B cell (primary cell): ENCODE results near the gene CDC42BPB. TPM values are rescaled to one million over a fixed set of nuclear protein-coding genes. Genes with fewer than 3 reads are reported as not detected.

Experiments
- ATAC-seq: fragments of 200-7000 bp; cut with Tn5 transposase; one replicate; pipeline ENCODE4 v1.10.0; 2021; ENCODE audit warnings: low read depth, mild to moderate bottlenecking, moderate number of reproducible peaks, moderate library complexity
- CTCF ChIA-PET: fragments of 350-600 bp; sonication (Branson Sonifier 250); formaldehyde crosslinking; loops from one replicate; lab custom pipeline; 2021; ENCODE audit warnings: antibody characterized with exemption, inconsistent platforms; lab: Charles Lee
- POLR2A ChIA-PET: fragments of 350-600 bp; sonication (Branson Sonifier 250); formaldehyde crosslinking; loops from one replicate; lab custom pipeline; 2021; ENCODE audit warnings: antibody characterized with exemption; lab: Charles Lee
- DNase-seq: peaks from one replicate; pipeline ENCODE4 v3.0.0; 2013
- H2AFZ ChIP-seq: 2 replicates; pipeline ENCODE4 v1.6.1; 2012; ENCODE audit warnings: mild to moderate bottlenecking, low read depth, low read length; ENCODE audit not compliant: insufficient read depth, poor library complexity, severe bottlenecking
- H3K27ac ChIP-seq, 2 donors: 1 replicate in 1 of 2; 2 replicates in 1 of 2; pipeline ENCODE4 v1.5.1; 2012 to 2013; ENCODE audit warnings: low read length in 2 of 2, mild to moderate bottlenecking in 2 of 2, moderate library complexity in 1 of 2
- H3K27me3 ChIP-seq, 4 experiments: fragments of 200-600 bp in 1 of 4; sonication (generic) in 1 of 4; replicated peaks in 1 of 4; 1 replicate in 2 of 4; 2 replicates in 2 of 4; pipeline versions ENCODE4 v1.6.1 to v1.7.0; 2013 to 2016; ENCODE audit warnings: low read length in 3 of 4, mild to moderate bottlenecking in 2 of 4, mixed read lengths in 1 of 4, moderate library complexity in 1 of 4; ENCODE audit not compliant: insufficient read depth in 4 of 4, control insufficient read depth in 3 of 4; ENCODE audit errors: control extremely low read depth in 1 of 4
- H3K36me3 ChIP-seq, 2 experiments: replicated peaks in 1 of 2; 1 replicate in 1 of 2; 2 replicates in 1 of 2; pipeline versions ENCODE4 v1.6.1 to v1.7.1; 2013; ENCODE audit warnings: low read length in 1 of 2; ENCODE audit not compliant: insufficient read depth in 2 of 2, control insufficient read depth in 1 of 2; ENCODE audit errors: control extremely low read depth in 1 of 2, extremely low read depth in 1 of 2
- H3K4me1 ChIP-seq, 2 donors: fragments of 200-600 bp in 1 of 2; sonication (generic) in 1 of 2; 1 replicate in 1 of 2; 2 replicates in 1 of 2; pipeline versions ENCODE4 v1.5.1 to v1.6.1; 2013 to 2017; ENCODE audit warnings: low read length in 2 of 2; ENCODE audit not compliant: control insufficient read depth in 2 of 2, insufficient read depth in 2 of 2
- H3K4me2 ChIP-seq: replicated peaks from 2 replicates; pipeline ENCODE3; 2012; ENCODE audit warnings: mild to moderate bottlenecking, low read depth, low read length; ENCODE audit not compliant: poor library complexity, severe bottlenecking
- H3K4me3 ChIP-seq, 5 experiments: fragments of 200-600 bp in 1 of 5; sonication (generic) in 1 of 5; 1 replicate in 3 of 5; 2 replicates in 2 of 5; pipeline versions ENCODE4 v1.5.1 to v1.7.0; 2011 to 2016; ENCODE audit warnings: low read length in 4 of 5, mild to moderate bottlenecking in 4 of 5, low read depth in 2 of 5, control low read depth in 1 of 5, moderate library complexity in 1 of 5; ENCODE audit not compliant: insufficient read depth in 1 of 5; ENCODE audit errors: control extremely low read depth in 1 of 5, extremely low read depth in 1 of 5
- H3K79me2 ChIP-seq: fragments of 200-600 bp; sonication (generic); one replicate; pipeline ENCODE4 v1.6.0; 2016; ENCODE audit warnings: low read length; ENCODE audit not compliant: control insufficient read depth, insufficient read depth
- H3K9ac ChIP-seq: fragments of 200-600 bp; sonication (generic); 2 replicates; pipeline ENCODE4 v1.6.1; 2017; ENCODE audit warnings: mild to moderate bottlenecking, low read length, moderate library complexity
- H3K9me3 ChIP-seq, 3 donors: one replicate each; pipeline versions ENCODE4 v1.6.1 to v1.7.1; 2013; ENCODE audit warnings: low read length in 2 of 3; ENCODE audit not compliant: control insufficient read depth in 2 of 3, insufficient read depth in 1 of 3; ENCODE audit errors: control extremely low read depth in 1 of 3
- H4K20me1 ChIP-seq: 2 replicates; pipeline ENCODE4 v1.6.0; 2012; ENCODE audit warnings: mild to moderate bottlenecking, low read length; ENCODE audit not compliant: insufficient read depth, control insufficient read depth, poor library complexity, severe bottlenecking
- H3K27ac Mint-ChIP-seq: one replicate; pipeline ENCODE4 v1.8.0; 2021; ENCODE audit warnings: mixed read lengths
- H3K27me3 Mint-ChIP-seq: one replicate; pipeline ENCODE4 v1.8.0; 2021; ENCODE audit warnings: mixed read lengths
- H3K4me1 Mint-ChIP-seq: one replicate; pipeline ENCODE4 v1.8.0; 2021; ENCODE audit warnings: mixed read lengths
- H3K4me3 Mint-ChIP-seq: one replicate; pipeline ENCODE4 v1.8.0; 2021; ENCODE audit warnings: mixed read lengths
- H3K9me3 Mint-ChIP-seq: one replicate; pipeline ENCODE4 v1.8.0; 2022; ENCODE audit warnings: mixed read lengths; ENCODE audit not compliant: insufficient read depth
- CTCF ChIP-seq: fragments of 200-600 bp; IDR thresholded peaks from one replicate; pipeline ENCODE4 v1.8.0; 2022; ENCODE audit warnings: antibody characterized with exemption, mild to moderate bottlenecking
- EZH2 ChIP-seq: IDR thresholded peaks from 2 replicates; pipeline ENCODE4 v1.6.1; 2012; ENCODE audit warnings: borderline replicate concordance, low read depth, mild to moderate bottlenecking, moderate library complexity, low read length; ENCODE audit not compliant: insufficient read depth, poor library complexity, severe bottlenecking
- WGBS: methylation state at CpG from one replicate; pipeline ENCODE4 v1.1.5; 2013; ENCODE audit warnings: missing lambda C conversion rate; ENCODE audit not compliant: insufficient coverage; 5-methylcytosine and 5-hydroxymethylcytosine counted together
- intact Hi-C: fragments of 100-400 bp; cut with micrococcal nuclease; formaldehyde crosslinking; loops from one replicate; pipeline ENCODE4 v1.10.0; 2022
- polyA plus RNA-seq: library from polyadenylated mRNA; depleted of rRNA; stranded (reverse); fragments of >200 nt; gene quantifications from 2 replicates; pipeline ENCODE4 v1.2.3, GENCODE V29; 2012
- total RNA-seq, 2 donors: library from RNA; stranded (reverse); fragments of 120-200 nt in 1 of 2; gene quantifications; 1 replicate in 1 of 2; 2 replicates in 1 of 2; pipeline versions ENCODE4 v1.2.3 to v1.2.4, GENCODE V29; 2013 to 2022

CDC42BPB gene
- total and polyA plus RNA-seq, 2 donors (not counting 1 experiment from before 2014, with no cell fraction given) = 23.9 to 52.5 TPM

GRCh38 chr14:102975662-102976061 lies 81.7 kb downstream of the CDC42BPB start:
- Histone ChIP-seq H3K9ac (no peak overlapping the region), H3K9me3 (no peaks in the 10 kb centered on the region), H3K4me1 (no peaks in the 10 kb centered on the region), H3K4me2 (no peak overlapping the region), H2AFZ (no peak overlapping the region), H4K20me1 (no peaks in the 10 kb centered on the region), H3K27ac (no peak overlapping the region), H3K27me3 (no peaks in the 10 kb centered on the region), H3K4me3 (no peak overlapping the region), H3K79me2 (no peaks in the 10 kb centered on the region), H3K36me3 (peaks cover 0 to 33% of the 10 kb centered on the region in 2 experiments)
- H3K4me3 Mint-ChIP-seq = no peak overlapping the region
- no peak for ATAC-seq
- 92% methylated on average over 14 of the region's 17 CpGs for WGBS
- intact Hi-C loops = no loop called here
- DNase-seq = no peak
- no peaks in the 10 kb centered on the region for H3K4me1 Mint-ChIP-seq
- H3K27me3 Mint-ChIP-seq = no peaks in the 10 kb centered on the region
- CTCF ChIA-PET = interaction anchor here (0.6 to 1.6 kb wide), 3 partner anchors 29 to 369 kb away, joined by 3 to 5 read pairs (median 3); no protein-coding TSS in a partner anchor
- H3K27ac Mint-ChIP-seq = no peak overlapping the region
- no peaks in the 10 kb centered on the region for H3K9me3 Mint-ChIP-seq
- no peak for TF ChIP-seq CTCF
- no peak for TF ChIP-seq EZH2
- POLR2A ChIA-PET = no interaction called here

GRCh38 chr14:102973706-102974285 lies 83.6 kb downstream of the CDC42BPB start:
- ATAC-seq = no peak
- TF ChIP-seq EZH2 = no peak
- no peak for TF ChIP-seq CTCF
- no peak overlapping the region for H3K27ac ChIP-seq
- Mint-ChIP-seq H3K27me3 (no peaks in the 10 kb centered on the region), H3K27ac (peak overlapping the region; percentile 68), H3K4me3 (no peak overlapping the region), H3K4me1 (no peaks in the 10 kb centered on the region), H3K9me3 (no peaks in the 10 kb centered on the region)
- no peak overlapping the region for H3K4me2 ChIP-seq
- DNase-seq = no peak
- intact Hi-C loops = no loop called here
- ChIA-PET POLR2A (no interaction called here), CTCF (interaction anchor here (1.0 to 1.1 kb wide), 2 partner anchors 131 to 318 kb away, joined by 3 read pairs; no protein-coding TSS in a partner anchor)
- H2AFZ ChIP-seq = no peak overlapping the region
- H3K4me1 ChIP-seq = no peaks in the 10 kb centered on the region
- 91% methylated on average over 17 of the region's 22 CpGs for WGBS
- H3K27me3 ChIP-seq = no peaks in the 10 kb centered on the region
- no peaks in the 10 kb centered on the region for H3K79me2 ChIP-seq
- H3K9me3 ChIP-seq = no peaks in the 10 kb centered on the region
- H3K9ac ChIP-seq = no peak overlapping the region
- H4K20me1 ChIP-seq = no peaks in the 10 kb centered on the region
- peaks cover 0 to 41% of the 10 kb centered on the region in 2 experiments for H3K36me3 ChIP-seq
- H3K4me3 ChIP-seq = no peak overlapping the region
